NT2/D1 (cell line): ENCODE data around the gene LEF1.

Experiments
- DNase-seq: peaks from one replicate; pipeline ENCODE4 v3.0.0-alpha.2; 2011; ENCODE audit warnings: low read depth, low spot score
- H3K27me3 ChIP-seq: 2 replicates; pipeline ENCODE4 v1.6.0; 2011; ENCODE audit warnings: mild to moderate bottlenecking; ENCODE audit not compliant: insufficient read length, insufficient read depth
- H3K36me3 ChIP-seq: 2 replicates; pipeline ENCODE4 v1.6.1; 2011; ENCODE audit warnings: mild to moderate bottlenecking, low read length, mixed read lengths; ENCODE audit not compliant: insufficient read depth, insufficient read length
- H3K4me1 ChIP-seq: 2 replicates; pipeline ENCODE4 v1.5.1; 2011; ENCODE audit not compliant: insufficient read depth, insufficient read length
- H3K4me3 ChIP-seq: 2 replicates; pipeline ENCODE4 v1.5.1; 2011; ENCODE audit warnings: low read depth; ENCODE audit not compliant: insufficient read length
- H3K9ac ChIP-seq: 2 replicates; pipeline ENCODE4 v1.6.0; 2011; ENCODE audit warnings: low read depth; ENCODE audit not compliant: insufficient read length
- H3K9me3 ChIP-seq: 2 replicates; pipeline ENCODE4 v1.5.1; 2011; ENCODE audit warnings: mild to moderate bottlenecking, low read length; ENCODE audit not compliant: insufficient read depth
- SUZ12 ChIP-seq: IDR thresholded peaks from 2 replicates; pipeline ENCODE4 v1.6.1; 2011; ENCODE audit not compliant: insufficient read length, insufficient read depth; ENCODE audit errors: extremely low read depth
- YY1 ChIP-seq: IDR thresholded peaks from 2 replicates; pipeline ENCODE4 v1.6.1; 2011; ENCODE audit not compliant: insufficient read length, insufficient read depth
- ZNF274 ChIP-seq: IDR thresholded peaks from 2 replicates; pipeline ENCODE4 v1.6.1; 2011; ENCODE audit warnings: mild to moderate bottlenecking, low read depth, low read length

LEF1 gene

DNA sequence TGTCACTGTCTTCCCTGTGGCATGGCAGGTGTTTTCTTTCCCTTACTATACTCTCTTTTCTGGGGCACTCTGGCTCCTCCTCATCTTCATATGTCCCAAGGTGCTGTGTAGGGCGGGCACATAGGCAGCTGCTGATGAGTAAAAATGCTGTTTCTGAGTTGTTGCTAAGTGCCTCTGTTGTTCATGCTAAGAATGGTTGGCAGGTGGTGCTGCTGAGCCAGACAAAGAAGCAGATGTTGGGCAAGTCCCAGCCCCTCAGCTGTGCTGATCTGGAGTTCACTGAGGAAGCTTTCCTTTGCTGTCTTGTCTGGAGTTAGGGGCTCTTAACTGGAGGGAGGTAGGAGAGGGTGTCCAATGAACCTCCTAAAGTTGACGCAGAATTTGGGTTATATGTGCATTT, 138.4 kb downstream of the LEF1 start:
- Histone ChIP-seq H3K4me3 (no peak overlapping the region), H3K9me3 (no peaks in the 10 kb centered on the region), H3K27me3 (no peaks in the 10 kb centered on the region), H3K4me1 (peaks cover 3% of the 10 kb centered on the region), H3K36me3 (peaks cover 42% of the 10 kb centered on the region), H3K9ac (no peak overlapping the region)
- no peak for TF ChIP-seq YY1
- TF ChIP-seq ZNF274 = no peak
- TF ChIP-seq SUZ12 = no peak
- DNase-seq = peak; percentile 33

DNA sequence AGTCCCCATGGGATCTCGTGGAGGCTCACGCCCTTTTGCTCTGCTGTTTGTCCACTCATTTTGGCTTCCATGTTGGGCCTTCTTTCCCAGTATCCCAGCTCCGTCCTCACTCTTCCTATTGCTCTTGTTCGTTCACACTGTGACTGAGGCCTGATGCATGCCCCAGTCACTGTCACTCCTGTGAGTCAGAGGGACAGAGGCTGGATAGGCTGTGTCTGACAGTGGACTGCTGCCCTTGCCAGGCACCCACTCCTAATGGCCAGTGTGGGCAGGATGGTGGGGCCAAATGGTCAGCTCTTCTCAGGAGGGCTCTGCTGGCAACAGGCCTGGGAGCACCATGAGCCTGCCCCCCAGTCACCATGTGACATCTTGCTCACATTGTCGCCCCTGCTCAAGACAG, 139.0 kb downstream of the LEF1 start:
- Histone ChIP-seq H3K9ac (no peak overlapping the region), H3K36me3 (peaks cover 44% of the 10 kb centered on the region), H3K27me3 (no peaks in the 10 kb centered on the region), H3K4me1 (peaks cover 3% of the 10 kb centered on the region), H3K4me3 (no peak overlapping the region), H3K9me3 (no peaks in the 10 kb centered on the region)
- no peak for DNase-seq
- TF ChIP-seq YY1 (no peak), ZNF274 (no peak)

DNA sequence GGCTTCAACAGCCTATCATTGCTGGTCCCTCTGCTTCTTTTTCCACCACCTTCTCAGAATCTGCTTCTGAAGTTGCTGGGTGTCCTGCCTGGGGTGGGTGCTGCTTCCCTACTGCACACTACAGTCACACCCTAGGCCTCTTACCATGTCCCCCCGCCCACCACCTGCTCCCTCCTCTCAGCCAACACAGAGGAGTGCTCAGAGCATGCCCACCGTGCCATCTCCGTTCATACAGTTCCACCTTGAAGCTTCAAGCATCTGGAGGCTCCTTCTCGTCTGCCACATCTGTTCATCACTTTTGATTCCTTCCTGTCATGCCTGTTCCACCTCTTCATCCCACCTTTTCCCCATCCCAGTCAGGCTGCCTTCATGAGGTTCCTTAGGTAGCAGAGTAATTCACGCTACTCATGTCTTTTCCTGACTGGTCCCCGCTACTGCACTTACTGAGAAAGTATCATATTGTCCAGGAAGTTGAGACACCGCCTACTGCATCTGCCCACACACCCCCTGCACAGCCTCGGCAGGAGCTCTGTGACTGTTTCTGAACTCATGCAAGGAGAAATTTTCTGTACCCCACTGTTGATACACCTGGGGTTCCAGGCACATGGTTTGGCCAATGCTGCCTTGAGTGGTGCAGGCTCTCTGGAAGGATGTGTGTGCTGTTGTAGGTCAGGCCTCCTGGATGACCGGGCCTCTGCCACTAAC, 139.6 kb downstream of the LEF1 start:
- Histone ChIP-seq H3K36me3 (peaks cover 45% of the 10 kb centered on the region), H3K9ac (no peak overlapping the region), H3K9me3 (no peaks in the 10 kb centered on the region), H3K4me1 (peaks cover 3% of the 10 kb centered on the region), H3K4me3 (no peak overlapping the region), H3K27me3 (no peaks in the 10 kb centered on the region)
- DNase-seq = no peak
- TF ChIP-seq SUZ12 (no peak), YY1 (no peak), ZNF274 (no peak)

DNA sequence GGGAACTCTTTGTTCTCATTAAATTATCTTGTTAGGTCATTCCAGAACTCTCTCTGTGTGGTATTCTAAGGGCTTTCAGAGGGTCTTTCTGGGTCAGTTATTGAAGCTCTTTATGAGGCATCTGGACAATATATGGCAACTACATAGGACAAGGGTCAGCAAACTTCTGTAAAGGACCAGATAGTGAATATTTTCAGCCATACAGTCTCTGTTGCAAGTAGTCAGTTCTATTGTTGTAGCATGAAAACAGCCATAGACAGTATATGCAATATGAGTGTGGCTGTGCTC, 143.9 kb downstream of the LEF1 start:
- H3K36me3 ChIP-seq = peaks cover 50% of the 10 kb centered on the region
- no peaks in the 10 kb centered on the region for H3K9me3 ChIP-seq
- H3K4me1 ChIP-seq = peaks cover 2% of the 10 kb centered on the region
- no peak overlapping the region for H3K9ac ChIP-seq
- no peaks in the 10 kb centered on the region for H3K27me3 ChIP-seq
- DNase-seq = no peak
- no peak overlapping the region for H3K4me3 ChIP-seq
- TF ChIP-seq YY1 (no peak), ZNF274 (no peak), SUZ12 (no peak)

- H3K36me3 ChIP-seq = peaks cover 49% of the 10 kb centered on the region
- no peak for DNase-seq
- no peaks in the 10 kb centered on the region for H3K9me3 ChIP-seq
- H3K4me1 ChIP-seq = no peaks in the 10 kb centered on the region
- no peaks in the 10 kb centered on the region for H3K27me3 ChIP-seq
- no peak overlapping the region for H3K4me3 ChIP-seq
- TF ChIP-seq SUZ12 (no peak), ZNF274 (no peak), YY1 (no peak)
- no peak overlapping the region for H3K9ac ChIP-seq
These were observed 144.5 kb downstream of the LEF1 start for GRCh38 chr4:108024085-108024877.

DNA sequence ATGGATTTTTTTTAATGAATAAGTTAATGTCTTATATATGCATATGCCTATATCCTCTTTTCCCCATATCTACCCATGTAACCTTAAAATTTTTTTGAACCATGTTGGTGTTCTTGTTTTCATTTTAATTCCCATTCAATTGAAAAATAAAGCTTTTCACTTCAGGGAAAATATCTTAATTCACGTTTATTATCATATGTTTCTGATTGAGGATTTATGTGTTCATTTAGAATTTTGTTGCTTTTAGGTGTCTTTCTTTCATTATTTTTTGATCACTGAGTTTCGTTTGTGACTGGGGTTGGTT, 149.9 kb downstream of the LEF1 start:
- no peak for DNase-seq
- H3K9me3 ChIP-seq = no peaks in the 10 kb centered on the region
- no peak overlapping the region for H3K4me3 ChIP-seq
- H3K4me1 ChIP-seq = no peaks in the 10 kb centered on the region
- H3K36me3 ChIP-seq = peaks cover 47% of the 10 kb centered on the region
- no peak overlapping the region for H3K9ac ChIP-seq
- no peaks in the 10 kb centered on the region for H3K27me3 ChIP-seq
- TF ChIP-seq ZNF274 (no peak), YY1 (no peak), SUZ12 (no peak)

GRCh38 chr4:108018040-108018883, 150.5 kb downstream of the LEF1 start:
- DNase-seq = peak; percentile 57
- Histone ChIP-seq H3K4me1 (no peaks in the 10 kb centered on the region), H3K36me3 (peaks cover 42% of the 10 kb centered on the region), H3K9me3 (no peaks in the 10 kb centered on the region), H3K27me3 (no peaks in the 10 kb centered on the region), H3K4me3 (no peak overlapping the region), H3K9ac (no peak overlapping the region)
- no peak for TF ChIP-seq YY1
- TF ChIP-seq ZNF274 = no peak
- TF ChIP-seq SUZ12 = no peak
